ENCODE data around the gene ATP13A3.

The ATP13A3 gene

GRCh38 chr3:194450341-194450740 lies 36.5 kb downstream of the ATP13A3 start:
- Histone ChIP-seq H3K27me3 (replicated peaks; ENCODE audit: control insufficient read depth, insufficient read depth, low read length) (no peaks in the 10 kb centered on the region), H3K36me3 (ENCODE audit: control insufficient read depth, insufficient read depth, low read length) (peaks cover 10% of the 10 kb centered on the region), H3K4me3 (replicated peaks; ENCODE audit: low read depth, low read length) (no peak overlapping the region)
- no peak for DNase-seq (ENCODE audit: extremely low read depth, insufficient read length)
- no peak for TF ChIP-seq CTCF (IDR thresholded peaks at IDR 0.05; ENCODE audit: insufficient read depth, low read length, poor library complexity, severe bottlenecking)

DNA sequence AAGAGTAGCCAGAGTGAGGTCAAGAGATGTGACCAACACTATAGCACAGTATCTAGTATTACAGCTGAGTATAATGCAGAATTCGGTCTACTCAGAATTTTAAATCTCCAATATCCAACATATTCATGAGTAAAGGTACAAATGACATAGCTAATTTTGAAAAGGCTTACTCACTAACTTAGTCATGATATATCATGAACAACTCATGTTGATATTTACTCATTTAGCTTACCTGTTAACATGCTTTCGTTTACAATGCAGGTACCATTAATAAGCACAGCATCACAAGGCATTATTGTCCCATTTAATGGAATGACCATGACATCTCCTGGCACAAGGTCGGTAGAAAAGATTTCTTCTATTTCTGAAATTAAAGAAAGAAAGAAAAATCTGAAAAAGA lies 36.9 kb downstream of the ATP13A3 start:
- TF ChIP-seq CTCF (IDR thresholded peaks at IDR 0.05; ENCODE audit: insufficient read depth, low read length, poor library complexity, severe bottlenecking): no peak
- H3K4me3 ChIP-seq (replicated peaks; ENCODE audit: low read depth, low read length): no peak overlapping the region
- no peaks in the 10 kb centered on the region for H3K27me3 ChIP-seq (replicated peaks; ENCODE audit: control insufficient read depth, insufficient read depth, low read length)
- peaks cover 10% of the 10 kb centered on the region for H3K36me3 ChIP-seq (ENCODE audit: control insufficient read depth, insufficient read depth, low read length)
- no peak for DNase-seq (ENCODE audit: extremely low read depth, insufficient read length)

GRCh38 chr3:194447657-194448056 lies 39.1 kb downstream of the ATP13A3 start:
- H3K27me3 ChIP-seq (replicated peaks; ENCODE audit: control insufficient read depth, insufficient read depth, low read length): no peaks in the 10 kb centered on the region
- TF ChIP-seq CTCF (IDR thresholded peaks at IDR 0.05; ENCODE audit: insufficient read depth, low read length, poor library complexity, severe bottlenecking): no peak
- H3K36me3 ChIP-seq (ENCODE audit: control insufficient read depth, insufficient read depth, low read length): peaks cover 10% of the 10 kb centered on the region
- DNase-seq (ENCODE audit: extremely low read depth, insufficient read length): no peak
- no peak overlapping the region for H3K4me3 ChIP-seq (replicated peaks; ENCODE audit: low read depth, low read length)

DNA sequence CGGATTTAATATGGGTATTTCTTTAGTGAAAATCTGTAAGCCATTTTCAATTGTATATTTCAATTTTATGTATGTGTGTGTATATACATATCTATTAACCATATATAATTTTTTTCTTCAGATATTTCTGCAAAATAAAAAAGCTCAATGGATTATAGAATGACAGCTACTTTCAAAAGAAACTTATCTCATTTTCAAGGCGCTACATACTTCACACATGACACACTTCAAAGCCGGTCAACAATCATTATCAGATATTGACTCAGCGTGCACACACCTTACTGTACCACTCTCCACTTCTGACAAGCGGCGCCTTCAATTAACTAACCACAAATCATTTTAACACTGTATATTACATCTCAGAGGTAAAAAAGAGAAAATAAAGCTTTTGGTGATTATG lies 39.6 kb downstream of the ATP13A3 start:
- H3K27me3 ChIP-seq (replicated peaks; ENCODE audit: control insufficient read depth, insufficient read depth, low read length): no peaks in the 10 kb centered on the region
- H3K4me3 ChIP-seq (replicated peaks; ENCODE audit: low read depth, low read length): no peak overlapping the region
- no peak for TF ChIP-seq CTCF (IDR thresholded peaks at IDR 0.05; ENCODE audit: insufficient read depth, low read length, poor library complexity, severe bottlenecking)
- peaks cover 10% of the 10 kb centered on the region for H3K36me3 ChIP-seq (ENCODE audit: control insufficient read depth, insufficient read depth, low read length)
- DNase-seq (ENCODE audit: extremely low read depth, insufficient read length): no peak

- Histone ChIP-seq H3K27me3 (replicated peaks; ENCODE audit: control insufficient read depth, insufficient read depth, low read length) (no peaks in the 10 kb centered on the region), H3K36me3 (ENCODE audit: control insufficient read depth, insufficient read depth, low read length) (peaks cover 9% of the 10 kb centered on the region), H3K4me3 (replicated peaks; ENCODE audit: low read depth, low read length) (no peak overlapping the region)
- no peak for DNase-seq (ENCODE audit: extremely low read depth, insufficient read length)
- TF ChIP-seq CTCF (IDR thresholded peaks at IDR 0.05; ENCODE audit: insufficient read depth, low read length, poor library complexity, severe bottlenecking): no peak
These were observed 40.0 kb downstream of the ATP13A3 start for GRCh38 chr3:194446754-194447153.

GRCh38 chr3:194446172-194446571 lies 40.6 kb downstream of the ATP13A3 start:
- peaks cover 7% of the 10 kb centered on the region for H3K36me3 ChIP-seq (ENCODE audit: control insufficient read depth, insufficient read depth, low read length)
- no peak for DNase-seq (ENCODE audit: extremely low read depth, insufficient read length)
- H3K27me3 ChIP-seq (replicated peaks; ENCODE audit: control insufficient read depth, insufficient read depth, low read length): no peaks in the 10 kb centered on the region
- no peak for TF ChIP-seq CTCF (IDR thresholded peaks at IDR 0.05; ENCODE audit: insufficient read depth, low read length, poor library complexity, severe bottlenecking)
- H3K4me3 ChIP-seq (replicated peaks; ENCODE audit: low read depth, low read length): no peak overlapping the region

Measured in GM06990 (cell line).